Fibroblast of skin of scalp (primary cell): Measurements from ENCODE around the gene PTMS.

ENCODE experiments used
- DNase-seq: peaks from one replicate; pipeline ENCODE4 v3.0.0-alpha.2; 2013

Gene PTMS

GRCh38 chr12:6788972-6789924, 23.1 kb downstream of the PTMS start, which contains the start of gene CD4:
TSS of gene CD4 (plus strand) at chr12:6789528. CDS start at chr12:6800139, 10,611 bp downstream.
- DNase-seq: no peak

- no peak for DNase-seq
Measured at GRCh38 chr12:6790496-6791150, 24.5 kb downstream of the PTMS start.

GRCh38 chr12:6791931-6792520, 25.9 kb downstream of the PTMS start:
- DNase-seq: no peak

GRCh38 chr12:6792522-6793201, 26.5 kb downstream of the PTMS start:
- DNase-seq: no peak

- DNase-seq: no peak
Measured at GRCh38 chr12:6795088-6795487, 28.9 kb downstream of the PTMS start.

- DNase-seq: no peak
Measured at GRCh38 chr12:6796576-6796975, 30.4 kb downstream of the PTMS start.

GRCh38 chr12:6799147-6799546, 33.0 kb downstream of the PTMS start:
- no peak for DNase-seq

GRCh38 chr12:6807170-6807569, 41.0 kb downstream of the PTMS start:
- no peak for DNase-seq

- no peak for DNase-seq
Measured at GRCh38 chr12:6809056-6809455, 42.9 kb downstream of the PTMS start.

GRCh38 chr12:6810758-6811157, 44.6 kb downstream of the PTMS start:
- no peak for DNase-seq

GRCh38 chr12:6813363-6813762, 47.2 kb downstream of the PTMS start:
- no peak for DNase-seq

GRCh38 chr12:6816598-6816997, 50.4 kb downstream of the PTMS start:
- DNase-seq: no peak

- no peak for DNase-seq
Measured at GRCh38 chr12:6817098-6817497, 50.9 kb downstream of the PTMS start.

GRCh38 chr12:6817662-6818157, 51.5 kb downstream of the PTMS start:
- no peak for DNase-seq

GRCh38 chr12:6818222-6818621, 52.1 kb downstream of the PTMS start:
- DNase-seq: no peak

GRCh38 chr12:6818645-6819044, 52.5 kb downstream of the PTMS start:
- DNase-seq: no peak

GRCh38 chr12:6819106-6820030, 53.2 kb downstream of the PTMS start:
- no peak for DNase-seq

GRCh38 chr12:6820166-6820565, 54.0 kb downstream of the PTMS start:
- DNase-seq: no peak
